Left lung (tissue), 10 donors: Measurements from ENCODE around the gene ZNF213. TPM values are rescaled to one million over a fixed set of nuclear protein-coding genes. Genes with fewer than 3 reads are reported as not detected.

Experiments used
- ATAC-seq: fragments of 200-7000 bp; cut with Tn5 transposase; one replicate; pipeline ENCODE4 v1.9.1; 2020; ENCODE audit warnings: moderate library complexity
- DNase-seq, 4 donors: peaks; one replicate each; pipeline ENCODE4 v3.0.0-alpha.2; 2013 to 2020
- H3K27ac ChIP-seq, 2 donors: fragments of 200-600 bp; sonication (generic) in 1 of 2; one replicate each; pipeline versions ENCODE4 v1.5.0 to v1.8.0; 2020 to 2021
- H3K27me3 ChIP-seq, 2 donors: fragments of 200-600 bp; sonication (generic) in 1 of 2; one replicate each; pipeline versions ENCODE4 v1.5.0 to v1.8.0; 2020 to 2021
- H3K36me3 ChIP-seq, 2 donors: fragments of 200-600 bp; sonication (generic) in 1 of 2; one replicate each; pipeline versions ENCODE4 v1.5.0 to v1.8.0; 2020 to 2021
- H3K4me1 ChIP-seq, 2 donors: fragments of 200-600 bp; one replicate each; pipeline ENCODE4 v1.8.0; 2021
- H3K4me3 ChIP-seq, 2 donors: fragments of 200-600 bp; sonication (generic) in 1 of 2; one replicate each; pipeline versions ENCODE4 v1.5.0 to v1.8.0; 2020 to 2021; ENCODE audit warnings: mild to moderate bottlenecking in 1 of 2
- H3K9me3 ChIP-seq, 2 donors: fragments of 200-600 bp; sonication (generic) in 1 of 2; one replicate each; pipeline versions ENCODE4 v1.5.0 to v1.8.0; 2020 to 2021
- CTCF ChIP-seq, 2 donors: fragments of 200-600 bp; sonication (generic) in 1 of 2; IDR thresholded peaks; one replicate each; pipeline versions ENCODE4 v1.5.0 to v1.8.0; 2021; ENCODE audit warnings: antibody characterized with exemption in 2 of 2
- intact Hi-C, 2 donors: fragments of 100-400 bp; cut with DNase I; formaldehyde crosslinking; loops; one replicate each; pipeline versions ENCODE4 v1.11.2 to v1.14.2; 2022
- polyA plus RNA-seq, 6 donors: library from polyadenylated mRNA; unstranded; fragments of 120-200 nt; gene quantifications; one replicate each; pipeline ENCODE4 v1.2.1, GENCODE V29; 2013; ENCODE audit not compliant: insufficient read length in 6 of 6
- total RNA-seq, 2 donors: library from RNA; stranded (reverse); fragmentation: NEBNext Ultra II Directional; extraction: Animal tissue kit (Norgen Biotek cat#: 25700); gene quantifications; one replicate each; pipeline ENCODE4 v1.2.1, GENCODE V29; 2021
- donor health status: DM: no; HTN: yes; CAD: no.
- donor health status: DM: no; HTN: no; CAD: no.

ZNF213 gene
- total and polyA plus RNA-seq, 8 donors = 8.4 to 17.8 (median 13.0) TPM

GRCh38 chr16:3145660-3146059, 10.8 kb downstream of the ZNF213 start:
- ATAC-seq (no peak), DNase-seq (peak in 1 of 4 donors; percentile 69)
- H3K27me3 ChIP-seq = peaks cover 0 to 3% of the 10 kb centered on the region in 2 donors
- H3K36me3 ChIP-seq = peaks cover 0 to 24% of the 10 kb centered on the region in 2 donors
- intact Hi-C loops = no loop called here
- H3K27ac ChIP-seq = no peak overlapping the region
- H3K4me3 ChIP-seq = no peak overlapping the region
- no peak for TF ChIP-seq CTCF (IDR thresholded peaks at IDR 0.05)
- H3K4me1 ChIP-seq = peaks cover 0 to 17% of the 10 kb centered on the region in 2 donors
- H3K9me3 ChIP-seq = no peaks in the 10 kb centered on the region

- intact Hi-C loops = no loop called here
- DNase-seq = peak in 1 of 4 donors; percentile 61
These were observed 12.4 kb downstream of the ZNF213 start for GRCh38 chr16:3147046-3147756.

GRCh38 chr16:3147757-3148104, 12.9 kb downstream of the ZNF213 start:
- no peak for TF ChIP-seq CTCF (IDR thresholded peaks at IDR 0.05)
- Histone ChIP-seq H3K27me3 (peaks cover 0 to 24% of the 10 kb centered on the region in 2 donors), H3K4me3 (no peak overlapping the region), H3K27ac (no peak overlapping the region), H3K4me1 (peaks cover 3 to 37% of the 10 kb centered on the region in 2 donors), H3K36me3 (peaks cover 0 to 3% of the 10 kb centered on the region in 2 donors), H3K9me3 (no peaks in the 10 kb centered on the region)
- intact Hi-C loops = no loop called here
- ATAC-seq (no peak), DNase-seq (peak in 1 of 4 donors; percentile 27)

More at GRCh38 chr16:3147046-3147756, 12.4 kb downstream of the ZNF213 start:
- peaks cover 0 to 18% of the 10 kb centered on the region in 2 donors for H3K27me3 ChIP-seq
- peaks cover 0 to 9% of the 10 kb centered on the region in 2 donors for H3K36me3 ChIP-seq
- no peak overlapping the region for H3K4me3 ChIP-seq
- H3K9me3 ChIP-seq = no peaks in the 10 kb centered on the region
- no peak for ATAC-seq
- TF ChIP-seq CTCF (IDR thresholded peaks at IDR 0.05) = no peak
- H3K4me1 ChIP-seq = peaks cover 0 to 32% of the 10 kb centered on the region in 2 donors
- no peak overlapping the region for H3K27ac ChIP-seq

- peaks cover 3 to 37% of the 10 kb centered on the region in 2 donors for H3K4me1 ChIP-seq
These were observed 13.7 kb downstream of the ZNF213 start for GRCh38 chr16:3148256-3149192.

More at GRCh38 chr16:3148256-3149192, 13.7 kb downstream of the ZNF213 start:
- Histone ChIP-seq H3K27ac (no peak overlapping the region), H3K4me3 (no peak overlapping the region), H3K27me3 (peaks cover 0 to 28% of the 10 kb centered on the region in 2 donors), H3K36me3 (no peaks in the 10 kb centered on the region), H3K9me3 (no peaks in the 10 kb centered on the region)
- intact Hi-C loops = no loop called here
- TF ChIP-seq CTCF (IDR thresholded peaks at IDR 0.05) = no peak
- ATAC-seq = no peak
- peak in 1 of 4 donors; percentile 43 for DNase-seq
